Esophagus muscularis mucosa (tissue), 2 donors: ENCODE data around the gene EXOC6B.

ENCODE experiments used
- EP300 ChIP-seq: sonication (generic); formaldehyde crosslinking; IDR thresholded peaks from one replicate; pipeline ENCODE4 v1.6.1; 2017; ENCODE audit warnings: antibody characterized with exemption
- POLR2A ChIP-seq: fragments of 450-650 bp; IDR thresholded peaks from one replicate; pipeline ENCODE4 v1.6.1; 2017; ENCODE audit warnings: antibody characterized with exemption, moderate library complexity, mild to moderate bottlenecking, low read depth

DNA sequence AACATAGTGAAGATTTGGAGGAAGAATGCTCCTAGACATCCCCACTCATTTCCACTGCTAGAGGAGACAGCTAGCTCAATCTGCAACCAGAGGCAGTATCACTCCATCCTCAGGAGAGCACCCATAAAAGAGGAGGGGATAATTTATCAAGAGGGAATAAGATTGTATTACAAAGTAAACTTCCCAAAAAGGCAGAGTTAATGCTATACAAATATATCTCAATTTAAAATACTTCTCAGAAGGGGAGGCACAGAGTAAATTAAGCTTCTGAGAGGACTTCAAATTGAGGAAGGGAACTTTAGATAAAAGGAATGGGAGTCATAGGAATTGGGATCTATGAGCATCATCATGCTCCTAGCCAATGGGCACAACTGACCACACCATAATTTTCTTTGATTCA, 29.1 kb downstream of the EXOC6B start:
- TF ChIP-seq EP300 = no peak
- no peak for TF ChIP-seq POLR2A
